GM12872 (cell line): ENCODE results near the gene VPS51.

ENCODE experiments used
- CTCF ChIP-seq: IDR thresholded peaks from 3 replicates; pipeline ENCODE4 v1.5.1; 2011; ENCODE audit warnings: low read depth, mild to moderate bottlenecking, low read length, moderate library complexity; ENCODE audit not compliant: insufficient read depth

VPS51 gene

GRCh38 chr11:65109231-65110198, 13.5 kb downstream of the VPS51 start:
- no peak for TF ChIP-seq CTCF

- peak; percentile 97 for TF ChIP-seq CTCF
Measured at GRCh38 chr11:65110354-65110861, 14.4 kb downstream of the VPS51 start.

- TF ChIP-seq CTCF: no peak
Measured at GRCh38 chr11:65111159-65111743, 15.2 kb downstream of the VPS51 start.

GRCh38 chr11:65111744-65112545, 15.9 kb downstream of the VPS51 start, which contains the start of gene TM7SF2:
Gene TM7SF2, plus strand, starts transcription at chr11:65111872. Its CDS starts 144 bp downstream, at chr11:65112016.
- TF ChIP-seq CTCF: no peak

GRCh38 chr11:65112546-65113360, 16.7 kb downstream of the VPS51 start:
- peak; percentile 91 for TF ChIP-seq CTCF

GRCh38 chr11:65113361-65113756, 17.3 kb downstream of the VPS51 start:
- TF ChIP-seq CTCF: no peak
